Neuronal stem cell (in vitro differentiated cells): ENCODE results near the gene RNF181.

Experiments
- DNase-seq: peaks from one replicate; pipeline ENCODE4 v3.0.0-alpha.2; 2013; ENCODE audit warnings: low spot score
- H2AFZ ChIP-seq: one replicate; pipeline ENCODE4 v1.6.1; 2013; ENCODE audit warnings: mild to moderate bottlenecking, low read length, inconsistent platforms
- H2AK5ac ChIP-seq: 2 replicates; pipeline ENCODE4 v1.6.1; 2013; ENCODE audit warnings: low read depth, mild to moderate bottlenecking, inconsistent platforms, low read length, moderate library complexity, mixed read lengths
- H2BK120ac ChIP-seq: 2 replicates; pipeline ENCODE4 v1.6.1; 2013; ENCODE audit warnings: low read depth, mild to moderate bottlenecking, inconsistent platforms, low read length, moderate library complexity, mixed read lengths
- H2BK12ac ChIP-seq: one replicate; pipeline ENCODE4 v1.6.1; 2013; ENCODE audit warnings: low read length, inconsistent platforms
- H2BK15ac ChIP-seq: 2 replicates; pipeline ENCODE4 v1.6.1; 2013; ENCODE audit warnings: mild to moderate bottlenecking, low read length, inconsistent platforms, mixed read lengths
- H2BK5ac ChIP-seq: one replicate; pipeline ENCODE4 v1.6.1; 2013; ENCODE audit warnings: inconsistent platforms, mild to moderate bottlenecking, low read length, moderate library complexity
- H3K14ac ChIP-seq: one replicate; pipeline ENCODE4 v1.6.1; 2013; ENCODE audit warnings: low read length, inconsistent platforms
- H3K18ac ChIP-seq: 2 replicates; pipeline ENCODE4 v1.6.1; 2013; ENCODE audit warnings: low read length, inconsistent platforms
- H3K23ac ChIP-seq: 2 replicates; pipeline ENCODE4 v1.6.1; 2013; ENCODE audit warnings: low read depth, mild to moderate bottlenecking, mixed read lengths, low read length, inconsistent platforms; ENCODE audit not compliant: poor library complexity
- H3K27ac ChIP-seq: replicated peaks from 3 replicates; pipeline ENCODE4 v1.5.1; 2013; ENCODE audit warnings: low read length, inconsistent platforms
- H3K27me3 ChIP-seq, 3 experiments: 2 replicates each; pipeline ENCODE4 v1.6.1; 2013; ENCODE audit warnings: low read length in 3 of 3, mild to moderate bottlenecking in 2 of 3, inconsistent platforms in 1 of 3, low read depth in 1 of 3, mixed read lengths in 1 of 3, moderate library complexity in 1 of 3; ENCODE audit not compliant: control insufficient read depth in 3 of 3, insufficient read depth in 3 of 3
- H3K36me3 ChIP-seq, 2 donors: replicated peaks in 1 of 2; 2 replicates each; pipeline ENCODE4 v1.6.1; 2013; ENCODE audit warnings: low read length in 2 of 2; ENCODE audit not compliant: control insufficient read depth in 2 of 2, insufficient read depth in 2 of 2
- H3K4ac ChIP-seq: 2 replicates; pipeline ENCODE4 v1.6.1; 2013; ENCODE audit warnings: inconsistent platforms, mild to moderate bottlenecking, low read length, moderate library complexity
- H3K4me1 ChIP-seq, 2 donors: 1 replicate in 1 of 2; 2 replicates in 1 of 2; pipeline ENCODE4 v1.6.1; 2013; ENCODE audit warnings: low read length in 2 of 2, low read depth in 1 of 2; ENCODE audit not compliant: control insufficient read depth in 2 of 2, insufficient read depth in 1 of 2
- H3K4me2 ChIP-seq: one replicate; pipeline ENCODE4 v1.6.1; 2013; ENCODE audit warnings: mild to moderate bottlenecking, low read length, inconsistent platforms; ENCODE audit not compliant: insufficient read depth, poor library complexity, severe bottlenecking
- H3K4me3 ChIP-seq, 2 donors: 2 replicates each; pipeline ENCODE4 v1.5.1; 2013; ENCODE audit warnings: low read length in 2 of 2, mild to moderate bottlenecking in 2 of 2, inconsistent platforms in 1 of 2, moderate library complexity in 1 of 2
- H3K79me1 ChIP-seq: one replicate; pipeline ENCODE4 v1.6.1; 2013; ENCODE audit warnings: low read depth, mild to moderate bottlenecking, inconsistent platforms, low read length, moderate library complexity
- H3K9ac ChIP-seq: one replicate; pipeline ENCODE4 v1.6.1; 2013; ENCODE audit warnings: mild to moderate bottlenecking, low read depth, low read length, inconsistent platforms; ENCODE audit not compliant: poor library complexity
- H3K9me3 ChIP-seq, 2 donors: replicated peaks in 1 of 2; 2 replicates each; pipeline versions ENCODE3 to v1.6.1; 2013; ENCODE audit warnings: low read length in 2 of 2, mild to moderate bottlenecking in 2 of 2, inconsistent platforms in 1 of 2, low read depth in 1 of 2, mixed read lengths in 1 of 2, moderate library complexity in 1 of 2; ENCODE audit not compliant: control insufficient read depth in 2 of 2, insufficient read depth in 1 of 2
- H4K8ac ChIP-seq: one replicate; pipeline ENCODE4 v1.6.1; 2013; ENCODE audit warnings: low read depth, mild to moderate bottlenecking, inconsistent platforms, low read length, moderate library complexity
- H4K91ac ChIP-seq: one replicate; pipeline ENCODE4 v1.6.1; 2013; ENCODE audit warnings: low read length, low read depth, mild to moderate bottlenecking, inconsistent platforms; ENCODE audit not compliant: poor library complexity
- WGBS, 2 donors: extraction: QIAGEN DNeasy Blood & Tissue Kit; methylation state at CpG; one replicate each; pipeline ENCODE4 v1.1.7; 2013; ENCODE audit warnings: missing lambda C conversion rate in 2 of 2, mixed read lengths in 1 of 2; ENCODE audit not compliant: insufficient read length in 2 of 2, insufficient replicate concordance in 1 of 2; ENCODE audit errors: extremely low coverage in 2 of 2; 5-methylcytosine and 5-hydroxymethylcytosine counted together

The RNF181 gene

GRCh38 chr2:85596026-85596333 lies 435 bp downstream of the RNF181 start:
- H2AFZ ChIP-seq: peak overlapping the region; percentile 89
- no peak overlapping the region for H3K4ac ChIP-seq
- H3K4me2 ChIP-seq: peak overlapping the region; percentile 84
- peak overlapping the region; percentile 95 for H3K9ac ChIP-seq
- H2AK5ac ChIP-seq: peak overlapping the region; percentile 31
- peak overlapping the region; percentile 86 to 99 for H3K4me3 ChIP-seq
- H4K8ac ChIP-seq: no peak overlapping the region
- no peak overlapping the region for H3K27ac ChIP-seq
- H4K91ac ChIP-seq: no peak overlapping the region
- no peak overlapping the region for H2BK120ac ChIP-seq
- H3K36me3 ChIP-seq: peaks cover 29 to 37% of the 10 kb centered on the region in 2 donors
- H2BK5ac ChIP-seq: peak overlapping the region; percentile 62
- peaks cover 0 to 3% (median 0%) of the 10 kb centered on the region in 3 experiments for H3K27me3 ChIP-seq
- H3K23ac ChIP-seq: no peak overlapping the region
- H3K14ac ChIP-seq: no peak overlapping the region
- H3K18ac ChIP-seq: peak overlapping the region; percentile 89
- no peak for DNase-seq
- H2BK15ac ChIP-seq: no peak overlapping the region
- peaks cover 8 to 13% of the 10 kb centered on the region in 2 donors for H3K4me1 ChIP-seq
- peaks cover 0 to 2% of the 10 kb centered on the region in 2 donors for H3K9me3 ChIP-seq
- WGBS, 2 donors: no CpG with 5 or more reads among the region's 10 CpGs
- peaks cover 10% of the 10 kb centered on the region for H3K79me1 ChIP-seq
- H2BK12ac ChIP-seq: no peak overlapping the region

DNA sequence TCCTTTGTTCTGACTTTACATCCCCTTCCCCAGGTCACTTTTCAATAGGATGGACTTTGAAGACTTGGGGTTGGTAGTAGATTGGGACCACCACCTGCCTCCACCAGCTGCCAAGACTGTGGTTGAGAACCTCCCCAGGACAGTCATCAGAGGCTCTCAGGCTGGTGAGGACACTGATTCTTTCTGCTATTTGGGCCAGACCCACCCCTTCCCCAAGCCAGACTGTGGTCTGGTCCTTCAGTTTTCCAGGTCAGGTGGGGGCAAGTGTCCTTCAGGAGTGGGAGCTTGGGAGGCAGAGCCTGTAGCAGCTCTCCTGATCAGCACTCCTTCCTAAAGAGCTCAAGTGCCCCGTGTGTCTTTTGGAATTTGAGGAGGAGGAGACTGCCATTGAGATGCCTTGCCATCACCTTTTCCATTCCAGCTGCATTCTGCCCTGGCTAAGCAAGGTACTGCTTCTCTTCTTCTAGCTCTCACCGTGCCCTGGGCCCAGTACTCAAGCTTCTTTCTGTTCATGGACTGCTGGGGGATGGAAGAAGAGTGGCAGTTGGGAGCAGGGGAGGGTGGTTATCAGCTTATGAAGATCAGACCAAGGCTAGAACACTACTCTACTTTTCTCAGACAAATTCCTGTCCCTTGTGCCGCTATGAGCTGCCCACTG lies 1.1 kb downstream of the RNF181 start:
- no peak overlapping the region for H2BK5ac ChIP-seq
- no peak overlapping the region for H2BK12ac ChIP-seq
- H2AK5ac ChIP-seq: no peak overlapping the region
- no peak overlapping the region for H4K91ac ChIP-seq
- H3K4me1 ChIP-seq: peaks cover 10 to 14% of the 10 kb centered on the region in 2 donors
- H3K36me3 ChIP-seq: peaks cover 29 to 37% of the 10 kb centered on the region in 2 donors
- H3K27me3 ChIP-seq: peaks cover 0 to under 1% (median 0%) of the 10 kb centered on the region in 3 experiments
- peaks cover 0 to under 1% of the 10 kb centered on the region in 2 donors for H3K9me3 ChIP-seq
- H2BK120ac ChIP-seq: no peak overlapping the region
- H4K8ac ChIP-seq: no peak overlapping the region
- H3K4me2 ChIP-seq: peak overlapping the region; percentile 84
- DNase-seq: no peak
- H3K23ac ChIP-seq: no peak overlapping the region
- no CpG with 5 or more reads among the region's 3 CpGs for WGBS, 2 donors
- peaks cover 10% of the 10 kb centered on the region for H3K79me1 ChIP-seq
- peak overlapping the region; percentile 39 for H3K9ac ChIP-seq
- H3K4me3 ChIP-seq: peak overlapping the region in 1 of 2 donors; percentile 86
- no peak overlapping the region for H3K27ac ChIP-seq
- H2BK15ac ChIP-seq: no peak overlapping the region
- H2AFZ ChIP-seq: no peak overlapping the region
- H3K14ac ChIP-seq: no peak overlapping the region
- no peak overlapping the region for H3K18ac ChIP-seq
- H3K4ac ChIP-seq: no peak overlapping the region

DNA sequence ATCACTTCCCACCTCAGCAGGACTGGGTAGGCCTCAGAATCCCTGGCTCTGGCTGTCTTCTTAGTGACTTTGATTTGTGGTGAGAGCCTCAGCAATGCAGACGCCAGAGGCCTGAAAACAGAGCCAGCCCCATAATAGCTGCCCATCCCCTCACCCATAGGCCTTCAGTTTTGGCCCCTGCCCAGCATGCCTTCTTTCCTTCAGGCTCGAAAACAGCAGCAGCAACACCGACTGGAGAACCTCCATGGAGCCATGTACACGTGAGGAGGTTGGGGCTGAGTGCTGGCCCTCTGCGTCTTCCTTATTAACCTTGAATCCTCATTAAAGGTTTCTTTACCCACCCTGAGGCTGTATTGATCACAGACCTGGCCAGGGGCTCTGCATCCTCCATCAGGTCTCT lies 1.7 kb downstream of the RNF181 start:
- Histone ChIP-seq H2AFZ (no peak overlapping the region), H2BK120ac (no peak overlapping the region), H3K18ac (no peak overlapping the region), H2BK15ac (no peak overlapping the region), H3K4ac (no peak overlapping the region), H4K91ac (no peak overlapping the region), H3K14ac (no peak overlapping the region), H3K4me3 (peak overlapping the region in 1 of 2 donors; percentile 86), H2BK5ac (no peak overlapping the region), H2BK12ac (no peak overlapping the region), H3K27ac (no peak overlapping the region), H3K4me2 (no peak overlapping the region), H3K9me3 (no peaks in the 10 kb centered on the region), H3K9ac (no peak overlapping the region), H2AK5ac (no peak overlapping the region), H3K4me1 (peaks cover 14 to 17% of the 10 kb centered on the region in 2 donors), H3K23ac (no peak overlapping the region), H4K8ac (no peak overlapping the region), H3K27me3 (no peaks in the 10 kb centered on the region), H3K36me3 (peaks cover 29 to 37% of the 10 kb centered on the region in 2 donors), H3K79me1 (peaks cover 15% of the 10 kb centered on the region)
- WGBS, 2 donors: no CpG with 5 or more reads among the region's 5 CpGs
- no peak for DNase-seq

DNA sequence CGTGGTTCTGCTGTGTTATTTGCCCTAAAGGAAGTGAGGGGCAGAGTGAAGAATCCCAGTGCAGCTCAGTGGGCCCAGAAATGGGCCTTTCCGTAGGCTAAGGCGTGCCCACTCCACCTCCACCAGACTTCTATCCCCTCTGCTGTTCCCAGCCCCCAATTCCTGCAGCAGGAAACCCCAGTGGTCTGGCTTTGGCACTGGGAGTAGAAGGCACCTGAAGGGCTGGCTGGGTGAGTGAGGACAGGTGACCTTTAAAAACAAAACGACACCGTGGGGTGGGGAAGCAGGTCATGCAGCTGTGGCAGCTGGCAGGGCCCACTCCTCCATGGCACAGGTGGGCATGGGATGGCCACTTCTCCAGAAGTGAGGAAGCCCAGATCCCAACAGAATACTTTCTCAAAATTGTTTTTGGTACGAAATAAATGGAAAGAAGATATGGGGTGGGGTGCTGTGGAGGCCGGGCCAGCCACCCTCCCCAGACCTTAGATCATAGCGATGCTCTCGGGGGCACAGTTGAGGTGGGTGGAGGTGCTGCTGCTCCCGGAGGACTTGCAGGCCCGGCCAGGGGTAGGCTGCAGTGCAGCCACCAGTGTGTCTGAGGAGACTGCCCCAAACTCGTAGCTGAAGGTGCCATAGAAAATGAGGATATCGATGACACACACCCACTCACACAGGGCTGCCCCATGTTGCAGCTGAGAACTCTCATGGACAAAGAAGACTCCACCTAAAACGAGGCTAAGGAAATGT lies 3.2 kb downstream of the RNF181 start:
- H3K18ac ChIP-seq: no peak overlapping the region
- H3K9ac ChIP-seq: no peak overlapping the region
- no CpG with 5 or more reads among the region's 14 CpGs for WGBS, 2 donors
- peaks cover 0 to 2% of the 10 kb centered on the region in 2 donors for H3K9me3 ChIP-seq
- no peaks in the 10 kb centered on the region for H3K27me3 ChIP-seq
- H4K8ac ChIP-seq: no peak overlapping the region
- no peak overlapping the region for H2BK120ac ChIP-seq
- no peak overlapping the region for H3K27ac ChIP-seq
- DNase-seq: no peak
- no peak overlapping the region for H4K91ac ChIP-seq
- H3K4ac ChIP-seq: no peak overlapping the region
- H3K23ac ChIP-seq: no peak overlapping the region
- H3K4me1 ChIP-seq: peaks cover 14 to 17% of the 10 kb centered on the region in 2 donors
- H2AFZ ChIP-seq: no peak overlapping the region
- no peak overlapping the region for H3K4me3 ChIP-seq
- H2AK5ac ChIP-seq: no peak overlapping the region
- peaks cover 15% of the 10 kb centered on the region for H3K79me1 ChIP-seq
- no peak overlapping the region for H3K14ac ChIP-seq
- peaks cover 29 to 37% of the 10 kb centered on the region in 2 donors for H3K36me3 ChIP-seq
- no peak overlapping the region for H2BK12ac ChIP-seq
- H3K4me2 ChIP-seq: no peak overlapping the region
- H2BK15ac ChIP-seq: no peak overlapping the region
- H2BK5ac ChIP-seq: no peak overlapping the region
